SJSA1 (cell line): ENCODE measurements around the gene SYS1. TPM values are rescaled to one million over a fixed set of nuclear protein-coding genes. Genes with fewer than 3 reads are reported as not detected.

Source experiments
- DNase-seq, 2 experiments: peaks; one replicate each; pipeline ENCODE4 v3.0.0-alpha.2; 2015 to 2020; ENCODE audit warnings: low spot score in 2 of 2, low read depth in 1 of 2
- H3K27ac ChIP-seq: fragments of 250-450 bp; sonication (Bioruptor Pico); 2 replicates; pipeline ENCODE4 v1.5.1; 2020; ENCODE audit warnings: mild to moderate bottlenecking, moderate library complexity
- H3K27me3 ChIP-seq: fragments of 250-450 bp; sonication (Bioruptor Pico); replicated peaks from 2 replicates; pipeline ENCODE4 v1.5.1; 2020; ENCODE audit warnings: mild to moderate bottlenecking, moderate library complexity
- H3K36me3 ChIP-seq: fragments of 250-450 bp; sonication (Bioruptor Pico); 2 replicates; pipeline ENCODE4 v1.5.1; 2020; ENCODE audit warnings: mild to moderate bottlenecking
- H3K4me1 ChIP-seq: fragments of 250-450 bp; sonication (Bioruptor Pico); replicated peaks from 2 replicates; pipeline ENCODE4 v1.6.1; 2021; ENCODE audit warnings: mild to moderate bottlenecking
- H3K4me3 ChIP-seq: fragments of 250-450 bp; sonication (Bioruptor Pico); 2 replicates; pipeline ENCODE4 v1.5.1; 2020; ENCODE audit warnings: mild to moderate bottlenecking
- H3K9me3 ChIP-seq: fragments of 250-450 bp; sonication (Bioruptor Pico); replicated peaks from 2 replicates; pipeline ENCODE4 v1.5.1; 2020; ENCODE audit warnings: mild to moderate bottlenecking
- total RNA-seq: library from RNA; depleted of rRNA; stranded (reverse); fragments of >200 nt; shearing (Covaris generic); gene quantifications from 2 replicates; pipeline ENCODE4 v1.2.3, GENCODE V29; 2014; rRNA removed

The SYS1 gene
- total RNA-seq, 1 experiment from 2014 or later: 7.3 TPM

- Histone ChIP-seq H3K4me1 (peaks cover 13% of the 10 kb centered on the region), H3K27me3 (peaks cover 32% of the 10 kb centered on the region), H3K4me3 (no peak overlapping the region), H3K9me3 (no peaks in the 10 kb centered on the region; the same call in 1 of the 2 replicates), H3K36me3 (0 out of 2 replicates have a peak, but pooled peaks cover 2% of the 10 kb centered on the region), H3K27ac (no peak overlapping the region)
- no peak for DNase-seq
Measured at GRCh38 chr20:45409521-45410272, 46.7 kb downstream of the SYS1 start.

DNA sequence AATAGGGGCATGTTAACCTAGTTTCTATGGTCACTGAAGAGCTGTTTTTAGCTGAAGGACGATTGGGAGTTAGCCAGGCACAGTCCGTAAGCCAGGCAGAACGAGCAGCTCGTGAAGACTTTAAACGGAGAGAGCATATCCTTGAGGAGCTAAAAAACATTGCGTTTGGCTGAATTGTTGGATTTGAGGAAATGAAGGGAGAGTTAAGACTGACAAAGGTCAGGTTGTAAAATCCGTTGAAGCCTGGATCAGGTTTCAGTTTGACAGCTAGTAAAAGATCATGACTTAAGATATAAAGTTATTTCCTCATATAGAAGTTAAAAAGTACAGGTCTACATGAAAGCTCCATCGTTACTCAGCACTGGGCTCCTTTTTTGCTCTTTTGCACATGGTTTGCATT, 47.9 kb downstream of the SYS1 start:
- Histone ChIP-seq H3K27me3 (peaks cover 25% of the 10 kb centered on the region), H3K4me3 (no peak overlapping the region), H3K27ac (no peak overlapping the region), H3K9me3 (no peaks in the 10 kb centered on the region; the same call in 1 of the 2 replicates), H3K36me3 (0 out of 2 replicates have a peak, but pooled peaks cover 1% of the 10 kb centered on the region), H3K4me1 (peaks cover 15% of the 10 kb centered on the region)
- DNase-seq: no peak

- H3K9me3 ChIP-seq: no peaks in the 10 kb centered on the region
- no peak overlapping the region for H3K27ac ChIP-seq
- H3K4me1 ChIP-seq: peaks cover 14% of the 10 kb centered on the region
- H3K4me3 ChIP-seq: no peak overlapping the region
- peaks cover 4% of the 10 kb centered on the region for H3K36me3 ChIP-seq
- DNase-seq: no peak
- peaks cover 7% of the 10 kb centered on the region for H3K27me3 ChIP-seq
Measured at GRCh38 chr20:45412653-45413052, 49.7 kb downstream of the SYS1 start.

- no peak overlapping the region for H3K4me3 ChIP-seq
- H3K27me3 ChIP-seq: peaks cover 2% of the 10 kb centered on the region; the same call in 1 of the 2 replicates
- H3K9me3 ChIP-seq: no peaks in the 10 kb centered on the region
- DNase-seq: no peak
- peaks cover 17% of the 10 kb centered on the region for H3K4me1 ChIP-seq
- peaks cover 8% of the 10 kb centered on the region for H3K36me3 ChIP-seq
- no peak overlapping the region for H3K27ac ChIP-seq
Measured at GRCh38 chr20:45413479-45413878, 50.5 kb downstream of the SYS1 start.

DNA sequence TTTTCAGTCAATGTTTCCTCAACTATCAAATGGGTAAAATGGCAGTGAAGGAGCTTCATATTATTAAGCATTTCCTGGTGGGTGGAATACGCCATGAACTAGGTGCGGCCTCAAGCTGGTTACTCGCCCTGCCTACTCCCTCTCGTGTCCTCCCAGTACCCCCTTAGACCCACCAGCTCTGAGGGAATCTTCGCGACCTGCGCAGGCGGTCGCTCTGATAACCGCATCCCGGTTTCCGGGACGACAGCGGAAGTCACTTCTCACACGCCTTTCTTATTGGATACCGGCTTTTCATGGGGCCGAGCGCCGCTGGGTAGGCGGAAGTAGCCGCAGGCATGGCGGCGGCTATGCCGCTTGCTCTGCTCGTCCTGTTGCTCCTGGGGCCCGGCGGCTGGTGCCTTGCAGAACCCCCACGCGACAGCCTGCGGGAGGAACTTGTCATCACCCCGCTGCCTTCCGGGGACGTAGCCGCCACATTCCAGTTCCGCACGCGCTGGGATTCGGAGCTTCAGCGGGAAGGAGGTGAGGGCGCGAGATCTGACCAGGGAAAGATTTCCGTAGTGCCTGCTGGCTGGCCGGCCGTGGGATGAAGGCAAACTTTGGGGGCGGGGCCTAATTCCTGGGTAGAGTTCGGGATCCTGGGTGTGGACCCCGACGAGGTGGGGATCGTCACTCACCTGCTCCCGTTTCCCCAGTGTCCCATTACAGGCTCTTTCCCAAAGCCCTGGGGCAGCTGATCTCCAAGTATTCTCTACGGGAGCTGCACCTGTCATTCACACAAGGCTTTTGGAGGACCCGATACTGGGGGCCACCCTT, 53.1 kb downstream of the SYS1 start, which contains the start of gene PIGT:
TSS of gene PIGT (plus strand) at position 320 of the 816 bp plus-strand sequence. CDS start at position 336, 16 bp downstream.
- Histone ChIP-seq H3K4me3 (peak within 1 kb of the TSS; percentile 85), H3K27me3 (no peaks in the 10 kb centered on the region), H3K27ac (peak within 1 kb of the TSS; percentile 82), H3K36me3 (peaks cover 22% of the 10 kb centered on the region), H3K4me1 (peaks cover 34% of the 10 kb centered on the region), H3K9me3 (no peaks in the 10 kb centered on the region)
- DNase-seq: peak; percentile 75 to 83

DNA sequence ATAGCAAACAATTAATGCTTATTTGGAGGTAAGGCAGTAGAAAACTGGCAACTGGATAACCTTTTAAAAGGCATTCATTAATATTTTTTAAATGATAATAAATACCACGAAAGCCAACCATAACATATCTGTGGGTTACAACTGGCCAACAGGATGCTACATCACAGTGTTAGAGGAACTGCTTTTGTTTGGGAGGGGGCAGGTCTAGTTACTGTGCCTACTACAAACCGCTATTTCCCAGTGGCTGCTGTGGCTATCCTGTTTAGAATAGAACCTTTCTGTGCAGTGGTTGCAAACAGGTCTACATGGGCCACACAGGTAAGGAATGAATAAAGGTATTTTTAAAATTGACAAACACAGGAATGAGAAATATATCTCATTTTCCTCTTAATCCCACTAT, 54.0 kb downstream of the SYS1 start:
- H3K4me3 ChIP-seq: peak overlapping the region; percentile 85

More for the DNA sequence above, 54.0 kb downstream of the SYS1 start:
- H3K9me3 ChIP-seq: no peaks in the 10 kb centered on the region
- peaks cover 34% of the 10 kb centered on the region for H3K4me1 ChIP-seq
- peaks cover 31% of the 10 kb centered on the region for H3K36me3 ChIP-seq
- no peaks in the 10 kb centered on the region for H3K27me3 ChIP-seq
- DNase-seq: no peak
- no peak overlapping the region; the same call in 1 of the 2 replicates for H3K27ac ChIP-seq

Other genes with a start within 250 kb of the SYS1 start
- gene WFDC5, start 248.0 kb upstream of the SYS1 start, total RNA-seq: not detected in 2 replicates
- not detected in 2 replicates for gene WFDC12, start 238.7 kb upstream of the SYS1 start, total RNA-seq
- not detected in 2 replicates for gene PI3, start 188.3 kb upstream of the SYS1 start, total RNA-seq
- gene SEMG1, start 156.1 kb upstream of the SYS1 start, total RNA-seq: not detected in 2 replicates
- gene SEMG2, start 141.8 kb upstream of the SYS1 start, total RNA-seq: not detected in 2 replicates
- not detected in 2 replicates for gene SLPI, start 108.6 kb upstream of the SYS1 start, total RNA-seq
- gene RBPJL, start 56.3 kb upstream of the SYS1 start, total RNA-seq: not detected in 2 replicates
- 0.50 TPM in 1 of 2 replicates, not detected in the other for gene MATN4, start 54.9 kb upstream of the SYS1 start, total RNA-seq
- 105 and 107 TPM in 2 replicates for gene SDC4, start 14.7 kb upstream of the SYS1 start, total RNA-seq
- gene TP53TG5, start 15.2 kb downstream of the SYS1 start, total RNA-seq: not detected in 2 replicates
- 0.13 and 0.47 TPM in 2 replicates for gene DBNDD2, start 45.1 kb downstream of the SYS1 start, total RNA-seq
- gene PIGT, start 53.0 kb downstream of the SYS1 start, total RNA-seq: 73.1 and 93.1 TPM in 2 replicates
- not detected in 2 replicates for gene WFDC2, start 106.6 kb downstream of the SYS1 start, total RNA-seq
- gene SPINT3, start 152.5 kb downstream of the SYS1 start, total RNA-seq: not detected in 2 replicates
- gene WFDC6, start 176.3 kb downstream of the SYS1 start, total RNA-seq: not detected in 2 replicates
- not detected in 2 replicates for gene EPPIN, start 184.2 kb downstream of the SYS1 start, total RNA-seq
- gene WFDC8, start 216.1 kb downstream of the SYS1 start, total RNA-seq: not detected in 2 replicates